Measurements from ENCODE around the gene ANXA11. TPM values are rescaled to one million over a fixed set of nuclear protein-coding genes. Genes with fewer than 3 reads are reported as not detected.
A peak's percentile ranks its signal among the peaks of the same experiment; 100 is the strongest.

Gene ANXA11
- total and polyA plus RNA-seq, 9 of the 15 experiments (the other 6 are each of a cell fraction or from before 2014, with no cell fraction given), result 43.6 to 212 (median 109) TPM

DNA sequence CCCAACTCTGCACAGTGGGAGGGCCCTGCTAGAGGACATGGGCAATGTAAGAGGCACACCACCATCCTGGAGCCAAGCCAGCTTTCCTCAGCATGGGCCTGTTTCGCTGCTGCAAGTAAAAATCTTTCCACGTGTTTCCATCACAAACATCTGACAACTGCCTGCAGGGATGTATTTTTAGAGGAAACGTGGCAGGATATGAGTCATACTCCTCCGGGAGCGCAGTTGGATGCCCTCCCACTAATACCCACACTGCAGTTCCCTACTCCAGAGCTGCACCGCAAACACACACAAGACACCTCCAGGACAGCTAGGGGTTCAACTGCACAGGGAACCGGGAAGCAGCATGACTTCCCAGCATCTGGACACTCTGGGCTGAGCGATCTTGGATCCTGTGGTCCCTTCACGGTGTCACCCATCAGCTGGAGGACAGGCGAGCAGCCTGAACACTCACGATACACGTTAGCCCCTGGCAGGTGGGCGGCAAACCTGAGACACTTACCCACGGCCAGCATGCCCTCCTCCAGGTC, 46.7 kb downstream of the ANXA11 start (continued):
- TF ChIP-seq, protein P1, sequence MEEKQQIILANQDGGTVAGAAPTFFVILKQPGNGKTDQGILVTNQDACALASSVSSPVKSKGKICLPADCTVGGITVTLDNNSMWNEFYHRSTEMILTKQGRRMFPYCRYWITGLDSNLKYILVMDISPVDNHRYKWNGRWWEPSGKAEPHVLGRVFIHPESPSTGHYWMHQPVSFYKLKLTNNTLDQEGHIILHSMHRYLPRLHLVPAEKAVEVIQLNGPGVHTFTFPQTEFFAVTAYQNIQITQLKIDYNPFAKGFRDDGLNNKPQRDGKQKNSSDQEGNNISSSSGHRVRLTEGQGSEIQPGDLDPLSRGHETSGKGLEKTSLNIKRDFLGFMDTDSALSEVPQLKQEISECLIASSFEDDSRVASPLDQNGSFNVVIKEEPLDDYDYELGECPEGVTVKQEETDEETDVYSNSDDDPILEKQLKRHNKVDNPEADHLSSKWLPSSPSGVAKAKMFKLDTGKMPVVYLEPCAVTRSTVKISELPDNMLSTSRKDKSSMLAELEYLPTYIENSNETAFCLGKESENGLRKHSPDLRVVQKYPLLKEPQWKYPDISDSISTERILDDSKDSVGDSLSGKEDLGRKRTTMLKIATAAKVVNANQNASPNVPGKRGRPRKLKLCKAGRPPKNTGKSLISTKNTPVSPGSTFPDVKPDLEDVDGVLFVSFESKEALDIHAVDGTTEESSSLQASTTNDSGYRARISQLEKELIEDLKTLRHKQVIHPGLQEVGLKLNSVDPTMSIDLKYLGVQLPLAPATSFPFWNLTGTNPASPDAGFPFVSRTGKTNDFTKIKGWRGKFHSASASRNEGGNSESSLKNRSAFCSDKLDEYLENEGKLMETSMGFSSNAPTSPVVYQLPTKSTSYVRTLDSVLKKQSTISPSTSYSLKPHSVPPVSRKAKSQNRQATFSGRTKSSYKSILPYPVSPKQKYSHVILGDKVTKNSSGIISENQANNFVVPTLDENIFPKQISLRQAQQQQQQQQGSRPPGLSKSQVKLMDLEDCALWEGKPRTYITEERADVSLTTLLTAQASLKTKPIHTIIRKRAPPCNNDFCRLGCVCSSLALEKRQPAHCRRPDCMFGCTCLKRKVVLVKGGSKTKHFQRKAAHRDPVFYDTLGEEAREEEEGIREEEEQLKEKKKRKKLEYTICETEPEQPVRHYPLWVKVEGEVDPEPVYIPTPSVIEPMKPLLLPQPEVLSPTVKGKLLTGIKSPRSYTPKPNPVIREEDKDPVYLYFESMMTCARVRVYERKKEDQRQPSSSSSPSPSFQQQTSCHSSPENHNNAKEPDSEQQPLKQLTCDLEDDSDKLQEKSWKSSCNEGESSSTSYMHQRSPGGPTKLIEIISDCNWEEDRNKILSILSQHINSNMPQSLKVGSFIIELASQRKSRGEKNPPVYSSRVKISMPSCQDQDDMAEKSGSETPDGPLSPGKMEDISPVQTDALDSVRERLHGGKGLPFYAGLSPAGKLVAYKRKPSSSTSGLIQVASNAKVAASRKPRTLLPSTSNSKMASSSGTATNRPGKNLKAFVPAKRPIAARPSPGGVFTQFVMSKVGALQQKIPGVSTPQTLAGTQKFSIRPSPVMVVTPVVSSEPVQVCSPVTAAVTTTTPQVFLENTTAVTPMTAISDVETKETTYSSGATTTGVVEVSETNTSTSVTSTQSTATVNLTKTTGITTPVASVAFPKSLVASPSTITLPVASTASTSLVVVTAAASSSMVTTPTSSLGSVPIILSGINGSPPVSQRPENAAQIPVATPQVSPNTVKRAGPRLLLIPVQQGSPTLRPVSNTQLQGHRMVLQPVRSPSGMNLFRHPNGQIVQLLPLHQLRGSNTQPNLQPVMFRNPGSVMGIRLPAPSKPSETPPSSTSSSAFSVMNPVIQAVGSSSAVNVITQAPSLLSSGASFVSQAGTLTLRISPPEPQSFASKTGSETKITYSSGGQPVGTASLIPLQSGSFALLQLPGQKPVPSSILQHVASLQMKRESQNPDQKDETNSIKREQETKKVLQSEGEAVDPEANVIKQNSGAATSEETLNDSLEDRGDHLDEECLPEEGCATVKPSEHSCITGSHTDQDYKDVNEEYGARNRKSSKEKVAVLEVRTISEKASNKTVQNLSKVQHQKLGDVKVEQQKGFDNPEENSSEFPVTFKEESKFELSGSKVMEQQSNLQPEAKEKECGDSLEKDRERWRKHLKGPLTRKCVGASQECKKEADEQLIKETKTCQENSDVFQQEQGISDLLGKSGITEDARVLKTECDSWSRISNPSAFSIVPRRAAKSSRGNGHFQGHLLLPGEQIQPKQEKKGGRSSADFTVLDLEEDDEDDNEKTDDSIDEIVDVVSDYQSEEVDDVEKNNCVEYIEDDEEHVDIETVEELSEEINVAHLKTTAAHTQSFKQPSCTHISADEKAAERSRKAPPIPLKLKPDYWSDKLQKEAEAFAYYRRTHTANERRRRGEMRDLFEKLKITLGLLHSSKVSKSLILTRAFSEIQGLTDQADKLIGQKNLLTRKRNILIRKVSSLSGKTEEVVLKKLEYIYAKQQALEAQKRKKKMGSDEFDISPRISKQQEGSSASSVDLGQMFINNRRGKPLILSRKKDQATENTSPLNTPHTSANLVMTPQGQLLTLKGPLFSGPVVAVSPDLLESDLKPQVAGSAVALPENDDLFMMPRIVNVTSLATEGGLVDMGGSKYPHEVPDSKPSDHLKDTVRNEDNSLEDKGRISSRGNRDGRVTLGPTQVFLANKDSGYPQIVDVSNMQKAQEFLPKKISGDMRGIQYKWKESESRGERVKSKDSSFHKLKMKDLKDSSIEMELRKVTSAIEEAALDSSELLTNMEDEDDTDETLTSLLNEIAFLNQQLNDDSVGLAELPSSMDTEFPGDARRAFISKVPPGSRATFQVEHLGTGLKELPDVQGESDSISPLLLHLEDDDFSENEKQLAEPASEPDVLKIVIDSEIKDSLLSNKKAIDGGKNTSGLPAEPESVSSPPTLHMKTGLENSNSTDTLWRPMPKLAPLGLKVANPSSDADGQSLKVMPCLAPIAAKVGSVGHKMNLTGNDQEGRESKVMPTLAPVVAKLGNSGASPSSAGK (IDR thresholded peaks at IDR 0.05), result peak; percentile 63; the same call in 1 of the 2 replicates
- TF ChIP-seq ZNF197 (CRISPR knock-in tag; IDR thresholded peaks at IDR 0.05; ENCODE audit: low read depth) (no peak), RB1 (IDR thresholded peaks at IDR 0.05; ENCODE audit: low read depth) (no peak), EGR1 (conservative IDR thresholded peaks at IDR 0.05) (peak; percentile 56; the same call in 1 of the 2 replicates), ZNF778 (CRISPR knock-in tag; IDR thresholded peaks at IDR 0.05) (no peak), ETV1 (tag; conservative IDR thresholded peaks at IDR 0.05; ENCODE audit: low read depth) (peak; percentile 91), ZBTB2 (IDR thresholded peaks at IDR 0.05) (peak; percentile 59; the same call in 1 of the 2 replicates), NFIC (IDR thresholded peaks at IDR 0.05) (peak; percentile 91), SMARCE1 (IDR thresholded peaks at IDR 0.05) (peak; percentile 85), SIN3A (IDR thresholded peaks at IDR 0.05; ENCODE audit: borderline replicate concordance in 2 of 2, control insufficient read depth in 1 of 2, low read depth in 2 of 2, low read length in 2 of 2) (peak in 1 of 2 experiments; percentile 87; a peak in 1 of 4 replicates), KDM4B (IDR thresholded peaks at IDR 0.05; ENCODE audit: borderline replicate concordance in 2 of 2, low read depth in 1 of 2) (no peak), FOXK2 (conservative IDR thresholded peaks at IDR 0.05 in 1 of 2, IDR thresholded peaks at IDR 0.05 in 1 of 2; ENCODE audit: low read depth in 2 of 2) (peak; percentile 87 to 89)
- TF ChIP-seq, protein P2, sequence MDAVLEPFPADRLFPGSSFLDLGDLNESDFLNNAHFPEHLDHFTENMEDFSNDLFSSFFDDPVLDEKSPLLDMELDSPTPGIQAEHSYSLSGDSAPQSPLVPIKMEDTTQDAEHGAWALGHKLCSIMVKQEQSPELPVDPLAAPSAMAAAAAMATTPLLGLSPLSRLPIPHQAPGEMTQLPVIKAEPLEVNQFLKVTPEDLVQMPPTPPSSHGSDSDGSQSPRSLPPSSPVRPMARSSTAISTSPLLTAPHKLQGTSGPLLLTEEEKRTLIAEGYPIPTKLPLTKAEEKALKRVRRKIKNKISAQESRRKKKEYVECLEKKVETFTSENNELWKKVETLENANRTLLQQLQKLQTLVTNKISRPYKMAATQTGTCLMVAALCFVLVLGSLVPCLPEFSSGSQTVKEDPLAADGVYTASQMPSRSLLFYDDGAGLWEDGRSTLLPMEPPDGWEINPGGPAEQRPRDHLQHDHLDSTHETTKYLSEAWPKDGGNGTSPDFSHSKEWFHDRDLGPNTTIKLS (IDR thresholded peaks at IDR 0.05; ENCODE audit: borderline replicate concordance, low read depth), result peak; percentile 98

All from K562 (cell line).